Adrenal gland (tissue), 5 donors: ENCODE data around the gene CAMKK1.

Source experiments
- POLR2A ChIP-seq, 2 donors: fragments of 450-650 bp; IDR thresholded peaks; one replicate each; pipeline ENCODE4 v1.6.1; 2017; ENCODE audit warnings: antibody characterized with exemption in 2 of 2, mild to moderate bottlenecking in 2 of 2, moderate library complexity in 1 of 2
- TF ChIP-seq, protein P1 (sequence below), 6 experiments: fragments of 450-650 bp in 4 of 6; fragments of 200-600 bp in 2 of 6; sonication (generic) in 1 of 6; IDR thresholded peaks; 1 replicate in 5 of 6; 2 replicates in 1 of 6; pipeline versions ENCODE4 v1.5.1 to v1.8.0; 2016 to 2021; ENCODE audit warnings: antibody characterized with exemption in 6 of 6, mild to moderate bottlenecking in 2 of 6, moderate library complexity in 1 of 6
- donor health status: DM: no; HTN: no; CAD: no.

DNA sequence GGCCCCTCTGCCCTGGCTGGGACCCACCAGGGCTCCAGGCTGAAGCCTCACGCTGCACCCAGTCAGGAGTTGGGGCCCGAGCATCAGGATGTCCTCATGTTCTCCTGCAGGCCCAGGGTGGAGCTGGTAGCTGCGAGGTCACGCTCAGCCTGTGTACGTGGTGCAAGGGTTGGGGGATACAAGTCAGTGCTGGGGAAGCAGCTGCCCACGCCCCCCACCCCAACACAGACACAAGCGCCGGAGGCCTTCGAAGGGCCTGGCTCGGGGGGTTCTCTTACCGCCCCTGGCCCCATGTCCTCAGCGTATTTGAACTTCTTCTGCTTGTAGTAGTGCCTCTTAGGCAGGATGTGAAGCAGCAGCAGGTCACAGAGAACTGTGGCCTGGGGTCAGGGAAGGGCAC is 4.9 kb upstream of the CAMKK1 start:
- TF ChIP-seq, protein P1, sequence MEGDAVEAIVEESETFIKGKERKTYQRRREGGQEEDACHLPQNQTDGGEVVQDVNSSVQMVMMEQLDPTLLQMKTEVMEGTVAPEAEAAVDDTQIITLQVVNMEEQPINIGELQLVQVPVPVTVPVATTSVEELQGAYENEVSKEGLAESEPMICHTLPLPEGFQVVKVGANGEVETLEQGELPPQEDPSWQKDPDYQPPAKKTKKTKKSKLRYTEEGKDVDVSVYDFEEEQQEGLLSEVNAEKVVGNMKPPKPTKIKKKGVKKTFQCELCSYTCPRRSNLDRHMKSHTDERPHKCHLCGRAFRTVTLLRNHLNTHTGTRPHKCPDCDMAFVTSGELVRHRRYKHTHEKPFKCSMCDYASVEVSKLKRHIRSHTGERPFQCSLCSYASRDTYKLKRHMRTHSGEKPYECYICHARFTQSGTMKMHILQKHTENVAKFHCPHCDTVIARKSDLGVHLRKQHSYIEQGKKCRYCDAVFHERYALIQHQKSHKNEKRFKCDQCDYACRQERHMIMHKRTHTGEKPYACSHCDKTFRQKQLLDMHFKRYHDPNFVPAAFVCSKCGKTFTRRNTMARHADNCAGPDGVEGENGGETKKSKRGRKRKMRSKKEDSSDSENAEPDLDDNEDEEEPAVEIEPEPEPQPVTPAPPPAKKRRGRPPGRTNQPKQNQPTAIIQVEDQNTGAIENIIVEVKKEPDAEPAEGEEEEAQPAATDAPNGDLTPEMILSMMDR (IDR thresholded peaks at IDR 0.05) = no peak
- no peak for TF ChIP-seq POLR2A (IDR thresholded peaks at IDR 0.05)
